Naive B cell (primary cell): ENCODE measurements around the gene C6. TPM values are rescaled to one million over a fixed set of nuclear protein-coding genes. Genes with fewer than 3 reads are reported as not detected.

Experiments used
- ATAC-seq, 2 donors: fragments of 150-1000 bp; cut with Tn5 transposase; 2 replicates each; pipeline ENCODE4 v1.10.0; 2021; ENCODE audit warnings: low read depth in 2 of 2, mild to moderate bottlenecking in 2 of 2, moderate library complexity in 2 of 2
- DNase-seq: peaks from one replicate; pipeline ENCODE4 v3.0.0; 2022
- H3K27ac Mint-ChIP-seq, 6 donors: one replicate each; pipeline ENCODE4 v1.8.0; 2020 to 2022; ENCODE audit warnings: mild to moderate bottlenecking in 6 of 6, mixed read lengths in 6 of 6, moderate library complexity in 5 of 6, inconsistent platforms in 2 of 6
- H3K27me3 Mint-ChIP-seq, 3 donors: one replicate each; pipeline ENCODE4 v1.8.0; 2021 to 2022; ENCODE audit warnings: mixed read lengths in 3 of 3, mild to moderate bottlenecking in 1 of 3
- H3K36me3 Mint-ChIP-seq, 2 donors: one replicate each; pipeline ENCODE4 v1.8.0; 2020 to 2022; ENCODE audit warnings: mixed read lengths in 2 of 2, inconsistent platforms in 1 of 2, mild to moderate bottlenecking in 1 of 2
- H3K4me1 Mint-ChIP-seq, 3 donors: one replicate each; pipeline ENCODE4 v1.8.0; 2020 to 2022; ENCODE audit warnings: mixed read lengths in 3 of 3, inconsistent platforms in 1 of 3, mild to moderate bottlenecking in 1 of 3, moderate library complexity in 1 of 3
- H3K4me3 Mint-ChIP-seq, 8 donors: one replicate each; pipeline ENCODE4 v1.8.0; 2020 to 2022; ENCODE audit warnings: mild to moderate bottlenecking in 8 of 8, mixed read lengths in 8 of 8, moderate library complexity in 8 of 8, inconsistent platforms in 2 of 8
- H3K9me3 Mint-ChIP-seq, 7 donors: one replicate each; pipeline ENCODE4 v1.8.0; 2020 to 2022; ENCODE audit warnings: mixed read lengths in 7 of 7, mild to moderate bottlenecking in 5 of 7, inconsistent platforms in 2 of 7, moderate library complexity in 1 of 7
- polyA plus RNA-seq, 6 donors: library from polyadenylated mRNA; unstranded; fragments of 300-500 nt; fragmentation: Illumina TruSeq; gene quantifications; one replicate each; pipeline ENCODE4 v1.2.3, GENCODE V29; 2021; ENCODE audit warnings: low read depth in 6 of 6

Gene C6
- polyA plus RNA-seq, 6 donors from 2014 or later: not detected

DNA sequence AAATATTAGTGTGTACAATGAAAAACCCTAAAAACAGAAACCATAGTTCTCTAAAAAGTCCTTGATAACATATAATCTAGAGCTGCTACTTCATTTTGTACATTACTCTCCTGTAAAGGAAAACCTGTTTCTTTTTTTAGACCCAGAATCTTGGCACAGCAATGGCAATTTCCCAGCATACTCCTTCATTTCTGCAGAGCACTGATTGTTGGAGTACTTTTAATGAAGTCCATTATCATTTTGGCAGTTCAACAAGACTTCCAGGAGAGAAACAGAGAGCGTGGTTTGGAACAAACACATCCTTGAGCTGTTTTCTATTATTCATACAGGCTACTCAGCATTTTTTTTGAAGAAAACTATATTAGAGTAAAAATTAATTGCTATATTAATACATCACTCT lies 119.5 kb downstream of the C6 start:
- no peak for ATAC-seq
- H3K36me3 Mint-ChIP-seq: no peaks in the 10 kb centered on the region
- no peaks in the 10 kb centered on the region for H3K4me1 Mint-ChIP-seq
- no peak overlapping the region for H3K4me3 Mint-ChIP-seq
- peaks cover 0 to 8% (median 5%) of the 10 kb centered on the region in 7 donors for H3K9me3 Mint-ChIP-seq
- no peak for DNase-seq
- no peaks in the 10 kb centered on the region for H3K27me3 Mint-ChIP-seq
- H3K27ac Mint-ChIP-seq: no peak overlapping the region

Other genes with a start within 250 kb of the C6 start
- not detected for gene MROH2B, start 142.2 kb downstream of the C6 start, polyA plus RNA-seq